ENCODE results near the gene ADARB2.
A peak's percentile ranks its signal among the peaks of the same experiment; 100 is the strongest.

ADARB2 gene

GRCh38 chr10:1187151-1187854 lies 550.0 kb downstream of the ADARB2 start:
- DNase-seq (ENCODE audit: low spot score): peak; percentile 57
- TF ChIP-seq CTCF (conservative IDR thresholded peaks at IDR 0.05; ENCODE audit: low read depth): no peak
- ChIA-PET CTCF (interaction anchor here (0.6 kb wide), 3 partner anchors 77 to 406 kb away, joined by 3 to 5 read pairs (median 3); no protein-coding TSS in a partner anchor), POLR2A (ENCODE audit: low non-redundant PET) (no interaction called here)
- no peak overlapping the region for H3K27ac ChIP-seq

GRCh38 chr10:1186683-1186990 lies 550.7 kb downstream of the ADARB2 start:
- TF ChIP-seq CTCF (conservative IDR thresholded peaks at IDR 0.05; ENCODE audit: low read depth): no peak
- POLR2A ChIA-PET (ENCODE audit: low non-redundant PET): no interaction called here
- H3K27ac ChIP-seq: no peak overlapping the region
- no peak for DNase-seq (ENCODE audit: low spot score)
- CTCF ChIA-PET: interaction anchor here (0.6 kb wide), 2 partner anchors 76 to 100 kb away, joined by 3 read pairs; no protein-coding TSS in a partner anchor

GRCh38 chr10:1185911-1186682 lies 551.2 kb downstream of the ADARB2 start:
- no peak for TF ChIP-seq CTCF (conservative IDR thresholded peaks at IDR 0.05; ENCODE audit: low read depth)
- CTCF ChIA-PET: no interaction called here
- H3K27ac ChIP-seq: no peak overlapping the region
- DNase-seq (ENCODE audit: low spot score): no peak
- POLR2A ChIA-PET (ENCODE audit: low non-redundant PET): no interaction called here

- ChIA-PET POLR2A (ENCODE audit: low non-redundant PET) (no interaction called here), CTCF (interaction anchor here (0.6 kb wide), 1 partner anchor 26 kb away, joined by 3 read pairs; no protein-coding TSS in a partner anchor)
- TF ChIP-seq CTCF (conservative IDR thresholded peaks at IDR 0.05; ENCODE audit: low read depth): no peak
- no peak for DNase-seq (ENCODE audit: low spot score)
- no peak overlapping the region for H3K27ac ChIP-seq
These were observed 552.5 kb downstream of the ADARB2 start for GRCh38 chr10:1184541-1185430.

- ChIA-PET CTCF (interaction anchor here (0.7 kb wide), 1 partner anchor 32 kb away, joined by 3 read pairs; no protein-coding TSS in a partner anchor), POLR2A (ENCODE audit: low non-redundant PET) (no interaction called here)
- no peak for TF ChIP-seq CTCF (conservative IDR thresholded peaks at IDR 0.05; ENCODE audit: low read depth)
- DNase-seq (ENCODE audit: low spot score): no peak
- no peak overlapping the region for H3K27ac ChIP-seq
These were observed 553.6 kb downstream of the ADARB2 start for GRCh38 chr10:1183701-1184100.

- H3K27ac ChIP-seq: no peak overlapping the region
- POLR2A ChIA-PET (ENCODE audit: low non-redundant PET): no interaction called here
- no peak for TF ChIP-seq CTCF (conservative IDR thresholded peaks at IDR 0.05; ENCODE audit: low read depth)
- no peak for DNase-seq (ENCODE audit: low spot score)
- CTCF ChIA-PET: interaction anchor here (0.7 kb wide), 1 partner anchor 31 kb away, joined by 3 read pairs; no protein-coding TSS in a partner anchor
These were observed 554.3 kb downstream of the ADARB2 start for GRCh38 chr10:1183033-1183396.
